ENCODE measurements around the gene CDC16.
"Not testable (repeated sequence)": the region's sequence is repeated elsewhere in the genome, so short reads cannot be mapped to it uniquely, and the experiment has no call there.

Gene CDC16

DNA sequence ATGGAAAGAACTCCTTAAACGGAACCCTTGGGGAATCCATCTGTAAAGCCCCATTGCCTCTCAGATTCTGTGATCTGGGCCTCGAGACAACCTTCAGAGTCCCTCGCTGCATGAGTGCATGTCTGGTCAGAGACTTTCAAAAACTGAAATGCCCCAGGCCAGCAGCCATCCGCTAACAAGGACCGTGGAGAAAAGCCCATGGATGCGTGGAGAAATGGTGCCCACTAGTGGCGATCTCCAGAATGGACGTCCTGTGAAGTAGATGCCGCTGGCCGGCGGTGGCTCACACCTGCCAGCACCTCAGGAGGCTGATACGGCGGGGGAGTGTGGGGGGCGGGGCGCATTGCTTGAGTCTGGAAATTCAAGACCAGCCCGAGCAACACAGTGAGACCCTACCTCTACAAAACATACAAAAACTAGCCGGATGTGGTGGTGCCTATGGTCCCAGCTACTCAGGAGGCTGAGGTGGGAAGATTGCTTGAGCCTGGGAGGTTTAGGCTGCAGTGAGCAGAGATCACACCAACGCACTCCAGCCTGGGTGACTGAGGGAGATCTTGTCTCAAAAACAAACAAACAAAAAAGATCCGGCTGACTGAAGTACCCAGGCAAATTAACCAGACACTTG is 7.9 kb upstream of the CDC16 start:
- in situ Hi-C loops (cut with MboI; ENCODE audit: low sequenced_read_pairs), result no loop called here

DNA sequence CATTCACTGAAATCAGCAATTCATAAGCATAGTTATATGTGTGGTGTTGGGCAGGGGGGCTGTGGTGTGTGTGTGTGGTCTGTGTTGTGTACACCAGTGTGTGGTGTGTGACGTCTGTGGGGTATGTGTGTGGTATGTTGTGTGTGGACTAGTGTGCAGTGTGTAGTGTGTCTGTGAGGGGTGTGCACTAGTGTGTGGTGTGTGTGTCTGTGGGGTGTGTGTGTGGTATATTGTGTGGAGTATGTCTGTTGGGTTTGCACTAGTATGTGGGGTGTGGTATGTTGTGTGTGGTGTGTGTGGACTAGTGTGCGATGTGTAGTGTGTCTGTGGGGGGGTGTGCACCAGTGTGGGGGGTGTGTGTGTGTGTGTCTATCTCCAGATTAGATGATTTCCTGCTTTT is 7.2 kb upstream of the CDC16 start:
- in situ Hi-C loops (cut with MboI; ENCODE audit: low sequenced_read_pairs), result no loop called here

DNA sequence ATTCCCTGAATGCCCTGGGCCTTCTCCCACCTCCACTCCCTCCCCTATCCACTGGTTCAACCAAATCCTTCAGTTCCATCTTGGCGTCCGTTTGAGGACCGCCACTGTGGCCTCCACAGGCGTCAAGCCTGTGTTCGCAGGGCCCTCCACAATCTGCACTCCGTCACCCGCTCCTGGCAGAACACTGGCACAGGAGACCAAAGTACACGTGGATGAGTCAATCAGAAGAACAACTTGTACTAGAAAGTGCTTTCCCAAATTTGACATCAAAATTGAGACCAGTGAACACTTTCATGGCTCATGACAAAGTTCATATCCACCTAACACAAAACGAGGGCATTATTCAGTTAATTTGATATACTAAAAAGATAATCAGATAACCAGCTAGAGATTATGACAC is 6.5 kb upstream of the CDC16 start:
- in situ Hi-C loops (cut with MboI; ENCODE audit: low sequenced_read_pairs), result no loop called here

DNA sequence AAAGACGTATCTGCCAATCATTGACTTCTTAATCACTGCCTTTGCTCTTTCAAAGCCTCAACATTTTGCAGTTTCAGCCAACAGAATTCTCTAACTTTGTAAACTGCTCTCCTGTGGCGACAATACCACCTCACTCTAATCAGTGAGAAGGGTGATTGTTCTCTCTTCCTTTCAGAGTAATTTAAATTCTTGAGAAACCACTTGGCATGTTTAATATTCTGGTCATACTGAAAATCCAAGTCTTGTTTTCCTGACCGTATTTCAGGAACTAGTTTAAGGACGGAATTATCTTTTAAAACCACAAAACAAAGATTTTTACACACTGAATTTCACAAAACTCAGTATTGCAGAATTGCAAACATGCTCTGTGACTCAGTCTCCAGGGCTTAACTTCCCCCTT is 5.2 kb upstream of the CDC16 start:
- in situ Hi-C loops (cut with MboI; ENCODE audit: low sequenced_read_pairs), result no loop called here

DNA sequence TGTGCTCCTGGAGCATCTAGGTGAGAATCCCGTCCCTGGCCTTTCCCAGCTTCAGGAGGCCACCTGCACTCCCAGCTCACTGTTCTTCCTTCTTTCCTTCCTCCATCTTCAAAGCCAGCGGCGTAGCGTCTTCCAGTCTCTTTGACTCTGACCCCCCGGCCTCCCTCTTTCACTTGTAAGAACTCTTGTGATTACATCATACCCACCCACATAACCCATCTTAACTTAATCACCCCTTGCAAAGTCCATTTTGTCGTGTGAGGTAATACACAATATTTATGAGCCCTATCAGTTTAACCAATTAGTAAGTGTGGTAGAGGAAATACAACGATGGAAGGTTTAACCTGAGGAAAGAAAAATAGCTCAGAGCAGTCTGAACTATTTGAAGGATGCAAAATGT is 4.6 kb upstream of the CDC16 start:
- in situ Hi-C loops (cut with MboI; ENCODE audit: low sequenced_read_pairs), result no loop called here

DNA sequence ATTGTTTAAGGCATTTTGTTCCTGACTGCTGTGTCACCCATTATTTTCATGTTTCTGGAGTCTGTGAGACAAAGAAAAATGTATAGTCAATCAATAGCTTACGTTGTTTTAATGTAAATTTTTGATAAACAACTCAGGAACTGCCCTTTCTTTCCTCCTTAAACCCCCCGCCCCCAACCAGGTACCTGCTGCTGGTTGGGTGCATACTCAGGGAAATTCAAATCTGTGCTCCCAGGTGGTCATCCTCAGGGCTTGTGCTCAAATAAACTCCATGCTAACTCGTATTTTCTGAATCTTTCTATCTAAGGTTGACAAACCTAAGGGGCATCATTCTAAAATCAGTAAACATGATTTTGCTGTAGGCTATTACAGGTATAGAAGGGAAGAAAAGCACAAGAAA is 4.1 kb upstream of the CDC16 start:
- in situ Hi-C loops (cut with MboI; ENCODE audit: low sequenced_read_pairs), result no loop called here

DNA sequence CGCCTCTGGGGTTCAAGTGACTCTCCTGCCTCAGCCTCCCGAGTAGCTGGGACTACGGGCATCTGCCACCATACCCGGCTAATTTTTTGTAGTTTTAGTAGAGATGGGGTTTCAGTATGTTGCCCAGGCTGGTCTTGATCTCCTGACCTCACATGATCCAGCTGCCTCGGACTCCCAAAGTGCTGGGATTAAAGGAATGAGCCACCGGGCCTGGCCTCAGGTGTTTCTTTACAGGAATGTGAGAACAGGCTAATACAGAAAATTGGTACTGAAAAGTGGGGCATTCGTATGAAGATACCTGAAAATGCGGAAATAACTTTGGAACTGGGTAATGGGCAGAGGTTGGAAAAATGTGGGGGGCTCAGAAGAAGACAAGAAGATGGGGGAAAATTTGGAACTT is 2.8 kb upstream of the CDC16 start:
- in situ Hi-C loops (cut with MboI; ENCODE audit: low sequenced_read_pairs), result no loop called here

DNA sequence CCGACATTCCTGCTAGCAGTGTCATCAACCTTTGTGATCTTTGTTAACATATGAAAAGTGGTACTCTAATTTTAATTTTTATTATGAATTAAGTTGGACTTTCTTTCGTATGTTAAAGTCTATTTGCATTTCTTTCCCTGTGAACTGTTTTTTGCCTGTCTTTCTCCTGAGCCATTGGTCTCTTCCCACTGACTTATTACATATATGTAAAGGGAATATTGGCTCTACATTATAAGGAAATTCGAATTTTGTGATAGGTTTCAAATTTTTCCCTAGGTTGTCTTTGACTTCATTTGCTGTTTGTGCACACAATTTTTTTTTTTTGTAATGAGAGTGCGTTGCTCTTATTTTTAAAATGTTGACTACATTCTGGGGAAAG is 442 bp upstream of the CDC16 start:
- in situ Hi-C loops (cut with MboI; ENCODE audit: low sequenced_read_pairs), result no loop called here

DNA sequence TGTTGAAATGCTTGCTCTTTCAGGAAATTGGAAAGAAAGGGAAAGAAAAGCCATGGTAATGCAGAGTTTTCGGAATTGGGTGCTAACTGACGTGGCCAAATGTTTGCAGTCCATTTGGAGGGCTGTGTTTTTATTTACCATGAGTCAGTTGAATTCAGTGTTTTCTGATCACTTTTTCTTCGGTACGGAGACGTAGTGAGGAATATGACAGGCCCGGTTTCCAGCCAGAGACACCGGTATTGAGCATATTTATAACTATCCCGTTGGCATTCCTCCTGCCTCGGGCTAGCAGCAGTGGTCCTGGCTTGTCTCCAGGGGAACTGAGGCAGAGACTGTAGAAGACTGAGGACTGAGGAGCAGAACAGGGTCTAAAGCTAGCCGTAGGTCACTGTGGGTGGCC is 1.0 kb downstream of the CDC16 start:
- in situ Hi-C loops (cut with MboI; ENCODE audit: low sequenced_read_pairs), result no loop called here

DNA sequence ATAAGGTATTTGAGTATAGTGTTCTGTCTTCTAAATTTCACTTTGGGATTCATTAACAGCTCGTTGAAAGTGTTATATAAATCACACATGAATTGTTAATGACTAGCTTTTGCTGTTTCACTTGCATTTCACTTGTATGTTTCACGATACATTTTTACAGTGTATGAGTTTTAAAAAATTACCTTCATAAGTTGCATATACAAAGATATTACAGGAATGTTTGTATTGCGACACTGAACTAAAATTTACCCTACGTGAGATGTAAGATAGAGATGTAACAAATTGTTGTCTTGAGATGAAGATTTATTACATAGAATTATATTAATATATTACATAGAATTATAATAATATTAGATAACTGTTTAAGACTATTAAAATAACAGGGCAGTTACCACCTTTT is 1.5 kb downstream of the CDC16 start:
- in situ Hi-C loops (cut with MboI; ENCODE audit: low sequenced_read_pairs), result no loop called here

DNA sequence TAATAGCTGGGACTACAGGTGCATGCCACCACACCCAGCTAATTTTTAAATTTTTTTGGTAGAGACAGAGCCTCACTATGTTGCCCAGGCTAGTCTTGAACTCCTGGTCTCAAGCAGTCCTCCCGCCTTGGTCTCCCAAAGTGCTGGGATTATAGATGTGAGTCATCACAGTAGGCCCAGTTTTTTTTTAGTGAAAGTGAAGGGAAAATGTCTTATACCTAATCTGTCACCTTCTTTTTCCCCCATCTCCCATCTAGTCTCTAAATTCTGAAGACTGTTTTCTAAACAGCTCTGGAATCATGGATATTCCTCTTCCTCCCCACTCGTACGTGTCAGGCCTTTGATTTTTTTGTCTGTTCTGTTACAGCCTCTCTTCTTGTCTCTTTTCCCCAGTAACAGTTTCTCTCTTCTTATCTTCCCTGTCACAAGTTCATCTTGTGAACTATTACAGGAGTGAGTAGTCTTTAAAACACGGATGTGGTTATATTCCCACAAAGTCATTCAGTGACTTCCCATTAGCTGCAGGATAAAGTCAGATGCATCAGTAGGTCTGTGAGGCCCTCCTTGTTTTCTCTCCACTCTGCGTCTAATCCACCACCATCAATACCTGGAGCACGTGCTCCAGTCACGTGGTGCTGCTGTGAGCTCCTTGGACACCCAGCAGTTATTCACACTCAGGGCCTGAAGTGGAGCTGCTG is 2.9 kb downstream of the CDC16 start:
- in situ Hi-C loops (cut with MboI; ENCODE audit: low sequenced_read_pairs), result no loop called here

DNA sequence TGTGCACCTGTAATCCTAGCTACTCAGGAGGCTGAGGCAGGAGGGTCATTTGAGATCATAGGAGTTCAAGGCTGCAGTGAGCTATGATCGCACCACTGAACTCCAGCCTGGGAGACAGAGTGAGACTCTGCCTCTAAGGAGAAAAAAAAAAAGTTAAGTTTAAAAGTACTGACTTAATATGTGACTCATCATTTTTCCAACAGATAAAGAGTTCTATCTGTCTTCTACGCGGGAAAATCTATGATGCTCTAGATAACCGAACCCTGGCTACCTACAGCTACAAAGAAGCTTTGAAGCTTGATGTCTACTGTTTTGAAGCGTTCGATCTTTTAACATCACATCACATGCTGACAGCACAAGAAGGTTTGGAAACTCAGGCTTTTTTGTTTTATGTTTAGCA is 7.2 kb downstream of the CDC16 start:
- in situ Hi-C loops (cut with MboI; ENCODE audit: low sequenced_read_pairs), result no loop called here

DNA sequence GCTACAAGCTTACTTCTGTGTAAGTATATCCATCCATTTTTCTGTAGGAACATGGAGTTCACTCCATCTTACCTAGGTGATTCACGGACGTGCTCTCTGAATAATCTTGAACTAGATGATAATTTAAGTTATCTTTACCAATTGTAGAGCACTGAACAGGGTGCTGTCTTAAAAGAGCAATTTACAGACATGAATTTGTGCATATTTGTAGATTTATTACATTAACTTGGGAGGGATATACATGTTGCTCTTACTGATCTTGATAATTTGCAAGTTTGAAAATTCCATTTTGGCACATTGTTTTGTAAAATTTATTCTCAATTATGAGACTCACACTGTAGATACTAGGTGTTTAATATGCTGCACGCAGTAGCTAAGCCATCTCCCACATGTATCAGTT is 9.3 kb downstream of the CDC16 start:
- in situ Hi-C loops (cut with MboI; ENCODE audit: low sequenced_read_pairs), result no loop called here

DNA sequence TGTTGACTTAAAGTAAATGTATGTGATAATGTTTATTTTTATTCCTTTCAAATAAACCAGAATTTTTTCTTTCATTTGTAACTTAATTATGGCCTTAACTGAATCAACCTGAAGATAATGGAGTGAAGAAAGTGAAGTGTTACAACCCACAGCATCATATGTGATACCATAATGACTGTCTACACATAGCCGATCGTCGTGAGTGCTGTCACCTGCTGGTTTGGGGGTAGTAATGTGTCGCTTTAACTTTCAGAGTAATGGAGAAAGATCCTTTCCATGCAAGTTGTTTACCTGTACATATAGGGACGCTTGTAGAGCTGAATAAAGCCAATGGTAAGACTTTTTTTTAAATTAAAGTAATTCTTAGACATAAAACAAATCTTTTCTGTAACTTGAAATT is 9.9 kb downstream of the CDC16 start:
- in situ Hi-C loops (cut with MboI; ENCODE audit: low sequenced_read_pairs), result no loop called here

DNA sequence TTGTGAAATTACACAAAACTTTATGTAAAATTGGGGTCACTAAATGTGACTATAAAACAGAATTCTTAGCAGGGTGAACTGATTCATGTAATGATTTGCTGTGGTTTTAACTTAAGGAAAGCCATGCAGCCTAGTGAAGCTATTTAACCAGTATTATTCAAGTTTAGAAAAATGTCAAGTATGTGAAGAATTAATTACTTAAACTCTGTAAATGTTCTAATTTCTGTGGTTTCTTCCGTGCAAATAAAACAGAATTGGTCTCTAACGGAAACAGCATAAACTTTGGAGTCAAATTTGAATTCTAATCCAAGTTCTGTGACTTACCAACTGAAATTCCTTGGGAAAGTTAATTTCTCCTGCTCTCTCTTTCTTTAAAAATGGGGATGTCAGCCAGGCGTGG is 13.3 kb downstream of the CDC16 start:
- in situ Hi-C loops (cut with MboI; ENCODE audit: low sequenced_read_pairs), result no loop called here

DNA sequence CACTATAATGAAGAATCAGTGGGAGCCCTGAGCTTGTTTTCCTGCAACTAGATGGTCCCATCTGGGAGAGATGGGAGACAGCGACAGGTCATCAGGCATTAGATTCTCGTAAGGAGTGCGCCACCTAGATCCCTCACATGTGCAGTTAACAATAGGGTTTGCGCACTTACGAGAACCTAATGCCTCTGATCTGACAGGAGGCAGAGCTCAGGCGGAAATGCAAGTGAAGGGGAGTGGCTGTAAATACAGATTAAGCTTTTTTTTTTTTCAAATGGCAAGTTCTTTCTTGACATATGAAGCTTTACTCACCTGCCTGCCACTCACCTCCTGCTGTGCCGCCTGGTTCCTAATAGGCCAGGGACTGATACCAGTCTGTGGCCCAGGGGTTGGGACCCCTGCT is 14.4 kb downstream of the CDC16 start:
- in situ Hi-C loops (cut with MboI; ENCODE audit: low sequenced_read_pairs), result no loop called here

DNA sequence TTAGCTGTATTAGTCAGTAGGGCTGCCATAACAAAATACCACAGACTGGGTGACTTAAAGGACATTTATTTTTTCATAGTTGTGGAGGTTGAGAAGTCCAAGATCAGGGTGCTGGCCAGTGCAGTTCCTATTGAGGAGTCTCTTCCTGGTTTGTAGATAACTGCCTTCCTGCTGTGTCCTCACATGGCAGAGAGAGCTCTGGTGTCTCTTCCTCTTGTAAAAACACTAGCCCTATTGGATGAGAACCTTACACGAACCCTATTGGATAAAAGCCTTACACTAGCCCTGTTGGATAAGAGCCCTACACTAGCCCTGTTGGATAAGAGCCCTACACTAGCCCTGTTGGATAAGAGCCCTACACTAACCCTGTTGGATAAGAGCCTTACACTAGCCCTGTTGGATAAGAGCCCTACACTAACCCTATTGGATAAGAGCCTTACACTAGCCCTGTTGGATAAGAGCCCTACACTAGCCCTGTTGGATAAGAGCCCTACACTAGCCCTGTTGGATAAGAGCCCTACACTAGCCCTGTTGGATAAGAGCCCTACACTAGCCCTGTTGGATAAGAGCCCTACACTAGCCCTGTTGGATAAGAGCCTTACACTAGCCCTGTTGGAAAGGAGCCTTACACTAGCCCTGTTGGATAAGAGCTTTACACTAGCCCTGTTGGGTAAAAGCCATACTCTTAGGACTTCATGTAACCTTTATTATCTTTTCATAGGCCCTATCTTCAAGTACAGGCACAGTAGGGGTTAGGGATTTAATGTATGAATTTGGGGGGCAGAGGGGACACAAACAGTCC is 17.1 kb downstream of the CDC16 start:
- in situ Hi-C loops (cut with MboI; ENCODE audit: low sequenced_read_pairs), result not testable (repeated sequence)

DNA sequence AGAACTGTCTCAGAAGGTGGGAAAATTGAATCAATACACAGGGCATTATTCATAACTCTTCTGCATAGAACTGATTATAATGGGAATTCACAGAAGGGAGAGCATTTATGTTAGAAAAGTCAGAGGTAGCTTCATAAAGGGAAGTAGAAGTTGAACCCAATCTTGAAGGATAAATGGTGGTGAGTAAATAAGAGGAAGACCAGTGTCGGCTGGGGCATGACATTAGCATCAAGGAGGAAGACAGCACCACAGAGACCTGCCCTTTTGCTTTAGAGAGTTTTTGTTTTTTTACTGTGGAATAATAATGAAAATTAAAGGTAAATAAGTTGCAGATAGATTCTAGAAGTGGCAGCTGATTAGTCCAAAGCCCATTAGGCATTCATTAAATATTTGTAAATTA is 21.9 kb downstream of the CDC16 start:
- in situ Hi-C loops (cut with MboI; ENCODE audit: low sequenced_read_pairs), result no loop called here

DNA sequence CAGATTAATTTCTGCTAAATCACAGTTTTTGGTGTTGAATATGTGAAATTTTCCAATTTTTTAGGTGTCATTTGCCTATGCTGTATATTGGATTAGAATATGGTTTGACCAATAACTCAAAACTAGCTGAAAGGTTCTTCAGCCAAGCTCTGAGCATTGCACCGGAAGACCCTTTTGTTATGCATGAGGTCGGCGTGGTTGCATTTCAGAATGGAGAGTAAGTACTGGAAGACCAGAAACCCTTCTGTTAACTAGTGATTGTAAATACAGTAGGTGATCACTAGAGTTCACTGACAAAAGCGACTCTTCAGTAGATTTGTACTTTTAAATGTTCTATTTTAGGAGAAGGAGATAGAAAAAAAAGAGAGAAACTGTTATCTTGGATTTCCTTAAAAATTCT is 22.3 kb downstream of the CDC16 start:
- in situ Hi-C loops (cut with MboI; ENCODE audit: low sequenced_read_pairs), result no loop called here

DNA sequence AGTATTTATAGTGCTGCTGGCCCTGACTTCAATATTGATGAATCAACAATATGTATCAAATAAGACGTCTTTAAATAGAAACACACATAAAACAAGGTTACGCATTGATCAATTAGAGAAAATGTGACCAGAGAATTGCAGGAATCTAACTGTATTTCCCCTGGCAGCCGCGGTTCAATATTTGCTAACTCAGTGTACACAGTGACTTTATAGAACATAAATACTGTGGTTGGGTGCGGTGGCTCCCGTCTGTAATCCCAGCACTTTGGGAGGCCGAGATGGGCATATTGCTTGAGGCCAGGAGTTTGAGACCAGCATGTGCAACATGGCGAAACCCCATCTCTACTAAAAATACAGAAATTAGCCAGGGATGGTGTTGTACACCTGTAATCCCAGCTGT is 23.9 kb downstream of the CDC16 start:
- in situ Hi-C loops (cut with MboI; ENCODE audit: low sequenced_read_pairs), result no loop called here

DNA sequence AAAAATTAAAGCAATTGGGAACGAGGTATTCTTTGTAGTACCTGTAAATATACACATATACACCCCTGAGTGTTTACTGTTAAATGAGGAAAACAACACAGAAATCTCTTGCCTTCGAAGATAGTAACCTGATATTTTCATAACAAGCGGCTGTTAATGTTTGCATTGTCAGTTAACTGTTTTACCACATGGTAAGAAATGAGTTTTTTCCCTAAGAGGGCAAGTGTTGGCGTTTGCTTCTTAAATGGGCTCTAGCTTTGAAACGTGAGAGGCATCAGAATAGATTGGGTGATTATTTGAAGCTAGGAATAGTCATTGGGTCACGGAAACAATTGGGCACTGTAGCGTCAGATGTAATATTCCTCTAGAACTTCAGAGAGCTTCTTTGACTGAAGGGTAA is 24.7 kb downstream of the CDC16 start:
- in situ Hi-C loops (cut with MboI; ENCODE audit: low sequenced_read_pairs), result no loop called here

DNA sequence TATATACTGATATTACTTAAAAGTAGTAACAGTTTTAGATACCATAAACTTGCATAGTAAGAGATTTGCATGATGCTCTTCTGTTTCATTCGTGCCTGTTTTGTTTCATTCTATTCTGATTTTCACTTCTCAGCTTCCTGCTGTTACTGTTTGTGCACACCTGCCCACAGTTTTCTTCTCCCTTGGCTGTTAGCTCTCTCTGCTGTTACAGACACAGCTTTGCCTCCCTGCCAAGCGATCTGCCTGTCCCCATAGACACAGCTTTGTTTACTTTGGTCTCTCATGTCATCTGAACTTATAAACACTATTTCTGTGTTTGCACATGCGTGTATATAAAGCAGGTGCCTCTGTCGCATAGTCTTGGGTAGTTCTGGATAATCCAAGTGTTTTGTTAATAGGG is 25.3 kb downstream of the CDC16 start:
- in situ Hi-C loops (cut with MboI; ENCODE audit: low sequenced_read_pairs), result no loop called here
